GM18867 (cell line): ENCODE measurements around the gene MOB2.

Source experiments
- ATAC-seq: cut with Tn5 transposase; IDR thresholded peaks from one replicate; pipeline ENCODE4 v1.9.1; 2021; ENCODE audit warnings: mild to moderate bottlenecking, moderate library complexity; ENCODE audit not compliant: unreplicated experiment

Gene MOB2

GRCh38 chr11:1458340-1459218 is 28.0 kb downstream of the MOB2 start:
- ATAC-seq, result no peak

DNA sequence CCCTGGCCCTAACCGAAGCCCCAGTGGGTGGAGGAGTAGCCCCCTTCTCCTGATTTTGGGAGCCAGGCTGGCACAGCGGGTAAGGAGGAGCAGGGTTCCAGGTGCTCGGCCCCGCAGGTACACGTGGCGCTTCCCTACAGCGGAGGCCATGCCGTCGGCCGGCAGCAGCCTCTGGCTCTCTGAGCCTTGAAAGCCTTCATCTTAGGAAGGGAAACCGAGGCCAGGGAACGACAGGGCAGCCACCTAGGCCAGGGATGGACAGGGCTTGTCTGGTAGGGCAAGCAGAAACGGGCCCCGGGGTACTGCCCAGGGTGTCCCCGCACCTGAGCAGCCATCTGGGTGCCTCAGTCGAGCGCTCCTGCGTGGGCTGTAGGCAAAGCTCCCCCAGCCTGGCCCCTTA is 28.7 kb downstream of the MOB2 start:
- ATAC-seq, result no peak

DNA sequence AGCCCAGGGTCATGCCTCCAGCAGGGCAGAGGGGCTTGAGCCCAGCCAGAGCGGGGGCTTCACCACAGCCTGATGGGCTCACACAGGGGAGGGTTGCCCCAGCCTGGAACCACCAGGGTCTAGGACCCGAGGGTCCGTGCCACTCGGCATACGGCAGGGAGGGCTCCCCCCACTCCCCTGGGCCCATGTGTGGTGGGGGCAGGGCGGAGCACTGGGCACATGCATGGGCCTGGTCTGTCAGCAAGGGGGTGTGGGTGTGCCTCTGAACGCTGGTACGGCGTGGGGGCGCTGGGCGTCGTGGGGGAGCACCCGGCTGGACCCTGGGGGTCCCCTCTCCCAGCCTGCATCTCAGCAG is 29.3 kb downstream of the MOB2 start:
- no peak for ATAC-seq

DNA sequence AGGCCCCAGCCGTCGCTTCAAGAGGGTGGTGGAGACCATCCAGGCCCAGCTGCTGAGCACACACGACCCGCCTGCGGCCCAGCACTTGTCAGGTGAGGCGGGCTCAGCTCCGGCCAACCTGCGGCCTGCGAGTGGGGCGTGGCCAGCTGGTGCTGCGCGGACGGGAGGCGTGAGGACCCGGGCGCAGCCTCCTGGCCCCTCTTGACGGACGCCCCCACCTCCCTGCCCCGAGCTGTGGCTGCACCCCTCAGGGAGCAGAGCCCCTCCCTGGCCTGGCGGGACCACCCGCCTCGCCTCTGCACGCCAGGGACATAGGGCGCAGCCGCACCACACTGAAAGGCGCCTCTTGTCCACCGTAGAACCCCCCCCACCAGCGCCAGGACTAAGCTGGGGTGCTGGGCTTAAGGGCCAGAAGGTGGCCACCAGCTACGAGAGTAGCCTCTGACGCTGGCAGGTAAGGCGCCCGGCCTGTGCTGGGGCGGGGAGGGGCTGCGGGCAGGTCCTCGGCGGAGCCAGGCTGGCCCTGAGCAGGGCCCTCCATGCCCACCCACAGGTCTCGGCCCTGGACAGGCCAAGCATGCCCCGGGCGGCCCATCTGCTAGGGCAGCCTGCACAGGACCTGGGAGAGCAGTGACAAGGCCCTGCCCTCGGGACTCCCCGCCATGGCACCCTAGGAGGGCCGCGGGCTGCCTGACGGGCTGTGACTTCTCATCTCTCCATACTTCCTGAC is 29.8 kb downstream of the MOB2 start:
- ATAC-seq, result no peak

DNA sequence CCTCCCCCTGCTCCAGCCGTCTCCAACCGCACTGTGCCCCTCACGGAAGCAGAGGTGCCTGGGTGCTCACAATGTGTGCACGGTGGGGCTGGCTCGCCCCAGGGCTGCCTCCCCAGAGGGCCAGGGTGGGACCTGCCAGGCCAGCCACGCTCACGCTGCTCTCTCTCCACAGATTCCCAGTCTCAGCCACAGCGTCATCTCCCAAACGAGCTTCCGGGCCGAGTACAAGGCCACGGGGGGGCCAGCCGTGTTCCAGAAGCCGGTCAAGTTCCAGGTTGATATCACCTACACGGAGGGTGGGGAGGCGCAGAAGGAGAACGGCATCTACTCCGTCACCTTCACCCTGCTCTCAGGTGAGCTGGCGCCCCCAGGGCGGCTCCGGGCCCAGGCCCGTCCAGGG is 30.4 kb downstream of the MOB2 start:
- ATAC-seq, result no peak

- no peak for ATAC-seq
Measured at GRCh38 chr11:1455763-1456060, 30.9 kb downstream of the MOB2 start.

DNA sequence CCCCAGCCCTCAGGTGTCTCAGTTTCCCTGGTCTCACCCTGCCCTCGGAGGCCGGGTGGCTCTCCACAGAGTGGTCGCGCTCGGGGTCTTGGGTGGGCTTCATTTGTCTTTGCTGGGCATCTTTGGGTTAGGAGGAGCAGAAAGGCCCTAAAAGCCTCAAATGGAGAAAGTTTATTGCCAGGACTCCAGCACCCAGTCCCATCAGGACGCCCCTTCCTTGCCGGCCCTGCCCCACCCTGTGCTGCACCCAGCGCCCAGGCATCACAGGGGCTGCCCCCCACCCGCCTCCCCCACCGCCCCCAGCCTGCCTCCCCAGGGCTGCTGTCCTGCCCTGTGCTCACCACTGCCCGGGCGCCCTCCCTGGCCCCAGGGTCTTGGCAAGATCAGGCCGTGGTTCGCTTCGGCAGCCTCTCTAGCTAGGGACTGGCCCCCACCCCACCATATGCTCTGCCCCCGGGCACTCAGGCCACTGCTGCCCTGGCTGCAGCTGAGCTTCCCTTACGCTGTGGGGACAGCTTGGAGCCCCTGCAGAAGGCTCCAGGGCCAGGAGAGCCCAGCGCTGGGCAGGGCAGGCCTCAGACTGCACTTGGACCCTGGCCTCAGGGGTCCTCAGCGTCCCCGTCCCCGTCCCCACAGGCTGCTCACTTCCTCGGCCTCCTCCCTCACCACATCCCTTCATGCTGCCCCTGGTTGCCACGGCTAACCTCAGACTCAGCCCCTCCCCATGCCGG is 31.4 kb downstream of the MOB2 start:
- ATAC-seq, result no peak

- ATAC-seq, result no peak
Measured at GRCh38 chr11:1454576-1454975, 32.0 kb downstream of the MOB2 start.

DNA sequence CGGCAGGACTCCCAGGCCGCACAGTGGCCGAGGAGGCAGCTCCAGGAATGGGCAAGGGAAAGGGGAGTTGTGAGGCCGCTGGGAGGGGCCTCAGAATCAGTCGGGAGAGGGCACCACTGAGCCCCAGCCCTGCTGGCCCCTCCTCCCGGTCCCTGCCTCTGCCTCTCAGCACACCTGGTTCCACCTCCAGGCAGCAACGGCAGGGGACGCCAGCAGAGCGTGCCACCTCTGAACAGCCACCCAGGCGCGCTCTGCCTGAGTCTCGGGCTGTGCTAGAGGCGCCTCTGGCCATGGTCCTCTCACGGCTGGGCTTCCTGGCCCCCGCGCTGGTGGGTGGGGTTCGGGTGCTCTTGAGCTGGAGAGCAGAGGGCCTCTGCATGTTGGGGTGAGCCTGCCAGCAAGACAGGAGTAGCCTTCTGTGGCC is 33.0 kb downstream of the MOB2 start:
- ATAC-seq, result no peak

GRCh38 chr11:1452744-1453143 is 33.8 kb downstream of the MOB2 start:
- no peak for ATAC-seq

DNA sequence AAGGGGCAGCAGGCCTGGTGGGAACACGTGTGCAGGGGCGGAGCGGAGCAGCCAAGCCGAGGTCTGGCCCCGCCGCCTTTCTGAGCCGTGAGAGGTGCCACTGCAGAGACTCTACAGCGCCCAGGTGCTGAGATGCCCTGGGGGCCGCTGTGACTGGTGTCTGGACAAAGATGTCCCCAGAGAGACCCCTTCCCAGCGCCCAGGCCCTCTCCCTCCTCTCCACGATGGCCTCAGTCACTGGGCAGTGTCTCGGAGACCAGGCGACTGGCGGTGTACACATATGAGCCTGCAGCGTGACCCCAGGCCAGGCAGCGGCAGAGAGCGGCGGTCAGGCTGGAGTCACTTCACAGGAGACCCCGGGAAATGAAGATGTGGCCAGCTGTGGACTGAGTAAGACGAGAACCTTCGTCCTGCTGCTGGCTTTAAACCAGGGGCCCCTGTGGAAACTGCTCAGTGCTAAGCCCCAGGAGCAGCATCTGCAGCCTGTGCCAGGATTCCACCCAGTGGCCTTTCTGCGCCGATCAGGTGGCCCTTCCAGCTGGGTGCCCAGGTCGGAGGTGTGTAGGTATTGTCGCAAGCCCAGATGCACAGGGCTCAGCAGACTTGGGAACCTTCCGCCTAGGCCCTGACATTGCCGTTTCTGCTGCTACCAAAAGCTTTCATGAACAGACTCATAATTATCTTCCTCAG is 34.7 kb downstream of the MOB2 start:
- no peak for ATAC-seq

- no peak for ATAC-seq
Measured at GRCh38 chr11:1450949-1451710, 35.4 kb downstream of the MOB2 start.

GRCh38 chr11:1450344-1450875 is 36.2 kb downstream of the MOB2 start:
- no peak for ATAC-seq

GRCh38 chr11:1449490-1450243 is 36.9 kb downstream of the MOB2 start:
- ATAC-seq, result no peak

DNA sequence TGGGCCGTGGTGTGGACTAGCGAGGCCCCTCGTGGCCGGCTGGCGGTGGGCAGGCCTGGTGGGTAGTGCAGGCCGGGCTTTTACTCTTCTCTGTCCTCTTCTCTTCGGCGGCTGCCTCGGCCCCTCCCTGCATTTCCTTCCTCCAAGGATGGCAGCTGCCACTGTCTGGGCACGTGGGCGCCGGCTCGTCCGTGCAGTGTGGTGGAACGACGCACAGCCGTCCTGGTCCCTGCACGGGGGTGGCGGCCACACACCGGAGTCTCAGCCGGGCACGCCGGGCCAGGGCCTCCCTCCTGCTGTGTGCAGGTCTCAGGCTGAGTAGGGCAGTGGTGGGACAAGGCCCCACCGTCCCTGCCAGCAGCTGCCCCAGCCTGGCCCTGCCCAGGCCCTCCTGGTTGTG is 37.7 kb downstream of the MOB2 start:
- no peak for ATAC-seq

GRCh38 chr11:1447845-1448825 is 38.4 kb downstream of the MOB2 start:
- no peak for ATAC-seq

GRCh38 chr11:1446623-1447022 is 40.0 kb downstream of the MOB2 start:
- no peak for ATAC-seq

DNA sequence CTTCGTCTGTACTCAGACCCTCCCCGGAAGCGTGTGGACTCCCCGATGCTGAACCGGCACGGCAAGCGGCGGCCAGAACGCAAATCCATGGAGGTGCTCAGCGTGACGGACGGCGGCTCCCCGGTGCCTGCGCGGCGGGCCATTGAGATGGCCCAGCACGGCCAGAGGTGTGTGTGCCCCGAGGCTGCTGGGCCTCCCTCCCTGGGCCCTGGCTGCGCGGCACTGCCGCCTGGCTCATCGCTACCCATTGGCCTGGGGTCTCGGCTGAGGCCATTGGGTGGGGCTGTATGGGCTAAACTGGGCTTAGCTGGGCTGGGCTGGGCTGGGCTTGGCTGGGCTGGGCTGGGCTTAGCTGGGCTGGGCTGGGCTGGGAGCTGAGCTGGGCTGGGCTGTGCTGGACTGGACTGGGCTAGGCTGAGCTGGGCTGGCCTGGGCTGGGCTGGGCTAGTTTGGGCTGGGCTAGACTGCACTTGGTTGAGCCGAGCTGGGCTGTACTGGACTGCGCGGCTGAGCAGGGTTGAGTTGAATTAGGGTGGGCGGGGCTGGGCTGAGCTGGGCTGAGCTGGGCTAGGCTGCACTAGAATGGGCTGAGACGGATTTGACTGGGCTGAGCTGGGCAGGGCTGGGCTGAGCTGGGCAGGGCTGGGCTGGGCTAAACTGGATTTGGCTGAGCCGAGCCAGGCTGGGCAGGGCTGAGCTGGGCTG is 40.7 kb downstream of the MOB2 start:
- ATAC-seq, result no peak
